ENCODE measurements around the gene NPHP4.

The NPHP4 gene

GRCh38 chr1:5822266-5822665 is 170.0 kb downstream of the NPHP4 start:
- DNase-seq, result no peak

- DNase-seq, result no peak
Measured at GRCh38 chr1:5821540-5822176, 170.6 kb downstream of the NPHP4 start.

- no peak for DNase-seq
Measured at GRCh38 chr1:5820026-5820421, 172.2 kb downstream of the NPHP4 start.

DNA sequence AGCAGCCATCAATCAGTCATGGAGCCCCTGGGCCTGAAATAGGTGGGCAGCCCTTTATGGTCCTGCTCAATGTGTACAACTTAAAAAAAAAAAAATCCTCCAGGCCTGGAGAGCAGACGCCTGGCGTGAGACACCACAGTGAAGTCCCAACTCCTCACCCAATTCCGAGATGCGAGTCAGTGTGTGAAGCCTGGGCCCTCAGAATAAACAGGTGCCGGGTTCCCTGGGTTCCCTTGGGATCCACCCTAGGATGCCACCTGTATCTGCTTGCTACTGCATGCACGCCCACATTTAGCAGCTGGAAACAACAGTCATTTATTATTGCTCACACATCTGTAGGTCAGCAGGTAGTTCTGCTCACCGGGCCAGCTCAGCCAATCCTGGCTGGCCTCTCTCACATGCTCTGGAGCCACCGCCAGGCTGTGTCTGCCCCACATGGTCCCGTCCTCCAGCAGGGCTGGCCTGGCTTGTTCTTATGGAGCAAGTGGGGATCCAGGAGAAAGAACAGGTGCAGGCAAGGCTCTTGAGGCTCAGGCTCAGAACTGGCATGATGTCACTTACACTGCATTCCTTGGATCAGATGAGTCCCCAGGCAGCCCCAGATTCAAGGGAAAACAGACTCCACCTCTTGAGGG is 172.7 kb downstream of the NPHP4 start:
- no peak for DNase-seq

DNA sequence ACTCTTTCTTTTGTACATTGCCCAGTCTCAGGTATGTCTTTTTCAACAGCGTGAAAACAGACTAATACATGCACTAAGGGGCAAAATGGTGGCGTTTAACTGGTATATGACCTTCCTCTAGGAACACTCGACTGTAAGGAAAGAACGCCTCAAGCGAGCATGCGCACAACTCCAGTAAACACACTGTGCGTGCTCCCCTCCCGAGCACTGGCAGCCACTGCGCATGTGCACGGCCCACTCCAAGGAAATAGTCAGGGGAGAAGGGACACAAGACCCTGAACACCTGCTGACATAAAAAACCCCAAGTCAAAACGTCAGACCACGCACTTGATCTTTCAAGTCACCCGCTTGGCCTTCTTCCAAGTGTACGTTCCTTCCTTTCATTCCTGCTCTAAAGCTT is 173.5 kb downstream of the NPHP4 start:
- no peak for DNase-seq

- no peak for DNase-seq
Measured at GRCh38 chr1:5815716-5816115, 176.5 kb downstream of the NPHP4 start.

GRCh38 chr1:5815211-5815610 is 177.0 kb downstream of the NPHP4 start:
- DNase-seq, result no peak

DNA sequence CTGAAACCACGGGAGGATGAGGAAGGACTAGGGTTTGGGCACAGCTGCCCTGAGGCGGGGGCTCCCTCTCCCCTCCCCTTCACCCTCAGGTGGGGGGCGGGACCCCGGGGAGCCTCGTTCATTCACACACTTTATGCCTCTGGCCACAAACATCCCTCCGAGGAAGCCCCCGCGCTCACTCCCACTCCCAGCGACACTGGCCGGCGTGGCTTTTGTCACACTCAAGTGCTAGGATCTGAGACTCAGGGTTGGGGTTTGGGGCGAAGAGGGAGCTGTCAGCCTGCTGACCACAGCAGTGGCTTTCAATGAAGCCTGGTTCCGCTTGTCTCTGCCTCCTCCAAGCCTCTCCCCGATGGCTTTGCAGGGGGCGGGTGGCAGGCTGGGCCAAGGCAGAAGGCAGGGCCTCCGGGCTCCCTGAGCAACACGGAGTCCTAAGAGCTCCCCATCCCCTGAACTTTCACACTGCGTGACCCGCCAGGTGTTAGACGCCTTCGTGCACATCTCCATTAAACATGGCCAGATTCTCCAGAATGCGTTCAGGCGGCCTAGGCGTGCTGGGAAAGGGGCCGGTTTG is 178.1 kb downstream of the NPHP4 start:
- DNase-seq, result no peak

DNA sequence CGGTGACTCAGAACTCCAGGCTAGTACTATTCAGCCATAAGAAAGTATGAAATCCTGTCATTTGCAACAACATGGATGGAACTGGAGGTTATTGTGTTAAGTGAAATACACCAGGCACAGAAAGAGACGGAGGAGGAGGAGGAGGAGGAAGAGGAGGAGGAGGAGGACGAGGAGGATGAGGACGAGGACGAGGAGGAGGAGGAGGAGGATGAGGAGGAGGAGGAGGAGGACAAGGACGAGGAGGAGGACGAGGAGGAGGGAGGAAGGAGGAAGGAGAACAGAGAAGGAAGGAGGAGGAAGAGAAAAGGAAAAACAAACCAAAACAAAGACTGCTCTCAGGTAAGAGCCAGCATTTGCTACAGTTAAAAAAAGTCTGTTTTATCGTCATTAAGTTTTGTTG is 178.7 kb downstream of the NPHP4 start:
- DNase-seq, result no peak
